ENCODE measurements around the gene CNTN5.

CNTN5 gene

GRCh38 chr11:100093698-100094097 lies 1072.9 kb downstream of the CNTN5 start:
- TF ChIP-seq YY1 (IDR thresholded peaks at IDR 0.05; ENCODE audit: low read depth) = no peak
- no peak for TF ChIP-seq USF1 (IDR thresholded peaks at IDR 0.05)
- no peak for TF ChIP-seq EP300 (IDR thresholded peaks at IDR 0.05; ENCODE audit: borderline replicate concordance)
- no peak for TF ChIP-seq NFIC (IDR thresholded peaks at IDR 0.05)
- no peak for TF ChIP-seq CREB1 (IDR thresholded peaks at IDR 0.05; ENCODE audit: low read depth)
- TF ChIP-seq TAF1 (IDR thresholded peaks at IDR 0.05; ENCODE audit: low read depth) = no peak
- TF ChIP-seq FOXM1 (IDR thresholded peaks at IDR 0.05; ENCODE audit: borderline replicate concordance, low read depth) = no peak
- TF ChIP-seq CEBPB (IDR thresholded peaks at IDR 0.05) = no peak
- no peak for TF ChIP-seq TEAD4 (IDR thresholded peaks at IDR 0.05)
- TF ChIP-seq EGR1 (IDR thresholded peaks at IDR 0.05) = no peak
- no peak for TF ChIP-seq REST (IDR thresholded peaks at IDR 0.05; ENCODE audit: low read depth)
- TF ChIP-seq MAX (IDR thresholded peaks at IDR 0.05) = no peak
- TF ChIP-seq RAD21 (IDR thresholded peaks at IDR 0.05; ENCODE audit: low read depth) = no peak

- TF ChIP-seq REST (IDR thresholded peaks at IDR 0.05; ENCODE audit: low read depth) (no peak), ZBTB7A (IDR thresholded peaks at IDR 0.05; ENCODE audit: low read depth) (no peak), CEBPB (IDR thresholded peaks at IDR 0.05) (no peak)
These were observed 1073.5 kb downstream of the CNTN5 start for GRCh38 chr11:100094121-100094865.

GRCh38 chr11:100095809-100096208 lies 1075.1 kb downstream of the CNTN5 start:
- TF ChIP-seq YY1 (IDR thresholded peaks at IDR 0.05; ENCODE audit: low read depth) (no peak), CREB1 (IDR thresholded peaks at IDR 0.05; ENCODE audit: low read depth) (no peak), NFIC (IDR thresholded peaks at IDR 0.05) (no peak), RAD21 (IDR thresholded peaks at IDR 0.05; ENCODE audit: low read depth) (no peak), EP300 (IDR thresholded peaks at IDR 0.05; ENCODE audit: borderline replicate concordance) (no peak), FOXM1 (IDR thresholded peaks at IDR 0.05; ENCODE audit: borderline replicate concordance, low read depth) (no peak), CEBPB (IDR thresholded peaks at IDR 0.05) (no peak), USF1 (IDR thresholded peaks at IDR 0.05) (no peak), MAX (IDR thresholded peaks at IDR 0.05) (no peak), TEAD4 (IDR thresholded peaks at IDR 0.05) (no peak), REST (IDR thresholded peaks at IDR 0.05; ENCODE audit: low read depth) (no peak), ZBTB7A (IDR thresholded peaks at IDR 0.05; ENCODE audit: low read depth) (no peak), TAF1 (IDR thresholded peaks at IDR 0.05; ENCODE audit: low read depth) (no peak)

- TF ChIP-seq TAF1 (IDR thresholded peaks at IDR 0.05; ENCODE audit: low read depth) = no peak
- TF ChIP-seq FOXM1 (IDR thresholded peaks at IDR 0.05; ENCODE audit: borderline replicate concordance, low read depth) = no peak
- TF ChIP-seq YY1 (IDR thresholded peaks at IDR 0.05; ENCODE audit: low read depth) = no peak
- TF ChIP-seq REST (IDR thresholded peaks at IDR 0.05; ENCODE audit: low read depth) = no peak
- TF ChIP-seq USF1 (IDR thresholded peaks at IDR 0.05) = no peak
- TF ChIP-seq RAD21 (IDR thresholded peaks at IDR 0.05; ENCODE audit: low read depth) = no peak
- no peak for TF ChIP-seq EP300 (IDR thresholded peaks at IDR 0.05; ENCODE audit: borderline replicate concordance)
- TF ChIP-seq TCF12 (IDR thresholded peaks at IDR 0.05; ENCODE audit: low read depth) = no peak
- no peak for TF ChIP-seq EGR1 (IDR thresholded peaks at IDR 0.05)
- TF ChIP-seq NFIC (IDR thresholded peaks at IDR 0.05) = no peak
These were observed 1077.8 kb downstream of the CNTN5 start for GRCh38 chr11:100098560-100098959.

Data from Ishikawa (cell line).